NCI-H1930 (cell line): ENCODE results near the gene SEC31B.

ENCODE experiments used
- DNase-seq, 2 experiments: peaks; one replicate each; lab custom pipeline; 2025; lab: John Stamatoyannopoulos, UW

Gene SEC31B

GRCh38 chr10:100519311-100520051 lies at the start of gene SEC31B:
TSS of gene SEC31B (minus strand) at chr10:100519861. CDS start at chr10:100516952, 2,909 bp downstream.
- DNase-seq: peak in 1 of 2 experiments; percentile 41

GRCh38 chr10:100568912-100569311 lies 49.3 kb upstream of the SEC31B start:
- DNase-seq: no peak

GRCh38 chr10:100567826-100568225 lies 48.2 kb upstream of the SEC31B start:
- DNase-seq: no peak

DNA sequence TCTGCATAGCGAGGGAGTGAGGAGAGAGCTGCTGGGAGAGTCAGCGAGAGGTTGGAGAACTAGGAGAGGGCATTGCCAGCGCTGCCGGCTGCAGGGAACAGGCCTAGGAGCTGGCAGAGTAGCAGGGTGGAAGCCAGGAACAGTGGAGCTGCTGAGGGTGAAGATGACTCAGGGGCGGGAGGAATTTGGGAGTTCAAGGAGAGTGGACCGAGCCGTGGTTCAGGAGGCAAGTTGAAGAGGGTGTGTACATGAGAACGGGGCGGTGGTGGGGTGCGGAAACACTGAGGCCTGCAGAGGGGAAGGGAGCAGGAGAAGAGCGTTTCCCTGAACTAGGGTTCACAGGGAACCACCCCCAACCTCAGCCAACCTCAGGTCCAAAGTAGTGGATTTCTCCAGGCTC lies 47.6 kb upstream of the SEC31B start:
- DNase-seq: no peak

DNA sequence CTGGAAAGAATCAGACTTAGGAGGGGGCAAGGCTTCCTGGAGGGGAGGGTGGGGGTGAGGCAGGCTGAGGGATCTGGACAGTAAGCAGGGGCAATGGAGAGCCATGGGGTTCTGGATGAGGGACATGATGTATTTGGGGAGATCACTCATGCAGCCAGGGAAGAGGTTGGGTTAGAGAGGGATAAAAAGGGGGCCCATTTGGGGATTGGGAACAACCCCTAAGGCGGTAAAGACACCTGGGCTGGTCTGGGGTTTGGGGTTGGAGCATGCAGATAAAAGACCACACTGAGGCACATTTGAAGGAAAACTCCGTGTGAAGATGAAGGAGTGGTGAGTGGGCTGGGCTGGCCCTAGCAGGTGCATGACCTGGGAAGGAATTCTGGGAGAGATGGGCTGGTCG lies 46.9 kb upstream of the SEC31B start:
- no peak for DNase-seq

GRCh38 chr10:100565206-100565985 lies 45.7 kb upstream of the SEC31B start:
- no peak for DNase-seq

DNA sequence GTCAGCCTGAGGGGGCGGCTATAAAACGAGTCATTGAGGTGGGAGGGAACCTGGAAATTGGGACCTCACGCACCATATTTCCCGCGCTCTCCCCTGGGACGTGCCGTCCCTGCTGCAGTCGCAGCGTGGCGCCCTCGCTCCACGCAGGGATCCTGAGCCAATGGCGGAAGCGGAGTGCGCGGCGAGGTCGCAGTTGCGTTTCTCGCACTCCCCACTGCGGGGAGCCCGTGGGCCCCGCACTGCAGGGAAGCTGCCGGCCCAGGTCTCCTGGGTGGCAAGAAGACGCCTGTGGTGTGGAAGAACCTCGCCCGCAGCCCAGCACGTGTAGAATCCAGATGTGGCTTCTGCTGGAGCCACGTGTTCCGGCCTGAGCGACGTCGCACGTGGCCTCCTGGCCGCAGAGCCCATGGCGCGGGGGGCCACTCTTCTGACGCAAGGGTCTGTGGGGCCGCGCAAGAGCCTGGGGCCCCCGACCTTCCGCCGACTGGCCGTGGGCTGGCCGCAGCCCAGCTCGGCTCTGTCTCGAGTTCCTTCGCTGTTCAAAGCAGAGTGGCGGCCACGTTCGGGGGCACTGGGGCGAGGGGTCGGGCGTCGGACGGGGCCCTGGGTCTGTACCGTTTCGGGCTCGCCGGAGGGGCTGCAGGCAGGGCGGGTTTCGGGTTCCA lies 42.5 kb upstream of the SEC31B start:
- peak; percentile 58 to 66 for DNase-seq

DNA sequence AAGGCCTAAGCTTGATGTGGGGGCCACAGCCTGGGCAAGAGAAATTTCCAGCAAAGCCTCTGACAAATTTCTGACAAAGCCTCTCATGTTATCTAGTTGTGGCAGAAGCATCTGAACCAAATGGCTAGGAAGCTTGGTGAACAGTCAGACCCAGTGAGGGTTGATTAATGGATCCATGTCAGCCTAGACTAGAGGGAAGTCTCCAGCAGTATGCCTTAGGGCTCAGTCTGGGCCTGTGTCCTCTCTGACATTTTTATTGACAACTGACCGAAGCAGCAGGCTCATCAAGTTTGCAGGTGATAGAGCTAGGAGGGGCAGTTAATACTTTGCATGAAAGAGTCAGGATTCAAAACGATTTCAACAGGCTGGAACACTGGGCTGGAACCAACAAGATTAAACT lies 41.3 kb upstream of the SEC31B start:
- no peak for DNase-seq

GRCh38 chr10:100560248-100560647 lies 40.6 kb upstream of the SEC31B start:
- no peak for DNase-seq

GRCh38 chr10:100554902-100555301 lies 35.2 kb upstream of the SEC31B start:
- DNase-seq: no peak

- no peak for DNase-seq
These were observed 34.3 kb upstream of the SEC31B start for GRCh38 chr10:100553929-100554328.

DNA sequence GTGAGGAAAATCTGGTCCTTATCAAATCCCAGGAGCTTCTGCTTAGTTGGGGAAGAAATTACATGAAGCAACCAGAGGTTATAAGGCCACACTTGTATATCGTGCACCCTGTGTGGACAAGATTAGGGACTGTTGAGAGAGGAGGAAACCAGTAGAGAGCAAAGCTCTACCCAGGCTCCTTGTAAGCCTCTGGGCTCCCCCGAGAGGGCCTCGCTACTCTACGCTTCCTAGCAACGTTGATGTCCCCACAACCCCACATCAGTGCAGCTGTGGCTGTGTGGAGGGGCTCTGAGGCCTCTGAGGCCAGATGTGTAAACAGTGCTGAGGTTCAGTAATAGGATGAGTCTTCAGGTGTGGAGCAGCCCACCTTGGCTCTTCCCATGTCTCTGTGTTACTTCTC lies 32.1 kb upstream of the SEC31B start:
- DNase-seq: no peak

DNA sequence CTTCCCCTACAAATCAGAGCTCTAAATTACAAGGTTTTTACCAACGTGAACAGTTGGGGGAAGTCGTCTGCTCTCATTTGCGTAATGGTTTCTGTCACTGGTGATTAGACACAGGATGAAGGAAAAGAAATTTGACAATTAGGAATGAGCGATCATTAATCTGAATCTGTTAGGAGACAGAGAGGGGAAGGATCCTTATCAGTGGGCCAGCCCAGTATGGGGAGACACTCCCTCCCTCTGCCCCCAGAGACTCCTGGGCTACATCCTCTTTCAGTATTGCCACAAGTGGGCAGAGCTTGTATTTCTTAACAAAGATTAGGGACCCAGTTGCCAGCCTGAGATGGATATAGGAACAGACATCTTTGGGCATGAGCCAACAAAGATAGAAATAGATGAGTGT lies 31.5 kb upstream of the SEC31B start:
- DNase-seq: no peak

GRCh38 chr10:100544950-100545349 lies 25.3 kb upstream of the SEC31B start:
- DNase-seq: no peak

GRCh38 chr10:100537475-100537874 lies 17.8 kb upstream of the SEC31B start:
- no peak for DNase-seq

DNA sequence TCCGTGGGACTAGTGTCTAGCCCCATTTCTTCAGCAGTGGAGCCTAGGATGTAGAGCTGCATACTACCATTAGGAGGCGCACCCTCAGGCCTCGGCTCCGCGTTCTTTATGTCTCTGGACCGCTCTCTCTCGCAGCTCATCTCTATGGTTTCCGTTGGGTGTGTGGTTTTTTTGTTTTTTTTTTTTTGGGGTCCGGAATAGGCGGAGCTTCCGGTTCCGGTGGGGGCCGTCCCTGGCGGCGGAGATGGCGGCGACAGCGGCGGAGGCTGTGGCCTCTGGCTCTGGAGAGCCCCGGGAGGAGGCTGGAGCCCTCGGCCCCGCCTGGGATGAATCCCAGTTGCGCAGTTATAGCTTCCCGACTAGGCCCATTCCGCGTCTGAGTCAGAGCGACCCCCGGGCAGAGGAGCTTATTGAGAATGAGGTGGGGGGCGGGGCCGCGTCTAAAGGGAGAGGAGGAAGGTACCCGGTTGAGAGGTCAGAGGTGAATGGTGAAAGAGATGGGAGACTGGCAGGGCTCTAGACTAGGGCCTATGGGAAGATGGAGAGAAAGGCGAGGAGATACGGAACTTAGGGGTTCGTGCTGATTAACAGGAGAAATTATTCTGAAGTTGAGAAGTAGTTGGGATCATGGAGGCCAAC lies 16.2 kb upstream of the SEC31B start, which contains the start of gene HIF1AN:
Gene HIF1AN (plus strand): TSS at position 229 of the 639 bp plus-strand sequence. CDS start 16 bp downstream, at position 245.
- DNase-seq: peak; percentile 83 to 86

- DNase-seq: no peak
These were observed 15.7 kb upstream of the SEC31B start for GRCh38 chr10:100535338-100535714.

DNA sequence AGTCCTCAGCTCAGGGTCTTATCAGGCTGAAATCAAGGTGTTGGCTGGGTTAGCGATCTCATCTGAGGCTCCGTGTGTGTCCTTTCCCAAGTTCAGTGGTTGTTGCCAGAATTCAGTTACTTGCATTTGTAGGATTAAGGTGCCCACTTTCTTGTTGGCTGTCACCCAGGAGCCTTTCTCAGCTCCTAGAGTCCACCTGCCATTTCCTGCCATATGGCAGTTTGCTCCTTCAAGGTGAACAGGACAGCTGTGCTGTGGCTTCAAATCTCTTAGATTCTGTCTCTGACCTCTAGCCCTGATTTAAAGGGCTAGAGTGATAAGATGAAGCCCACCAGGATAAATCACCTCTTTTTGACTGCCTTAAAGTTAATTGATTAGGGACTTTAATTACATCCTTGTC lies 15.1 kb upstream of the SEC31B start:
- no peak for DNase-seq

- DNase-seq: no peak
These were observed 12.1 kb upstream of the SEC31B start for GRCh38 chr10:100531761-100532160.

GRCh38 chr10:100529475-100530298 lies 10.0 kb upstream of the SEC31B start, which contains the start of gene NDUFB8:
TSS of gene NDUFB8 (minus strand) at chr10:100529871. CDS start at chr10:100529851, 20 bp downstream.
- DNase-seq: peak; percentile 61 to 68

DNA sequence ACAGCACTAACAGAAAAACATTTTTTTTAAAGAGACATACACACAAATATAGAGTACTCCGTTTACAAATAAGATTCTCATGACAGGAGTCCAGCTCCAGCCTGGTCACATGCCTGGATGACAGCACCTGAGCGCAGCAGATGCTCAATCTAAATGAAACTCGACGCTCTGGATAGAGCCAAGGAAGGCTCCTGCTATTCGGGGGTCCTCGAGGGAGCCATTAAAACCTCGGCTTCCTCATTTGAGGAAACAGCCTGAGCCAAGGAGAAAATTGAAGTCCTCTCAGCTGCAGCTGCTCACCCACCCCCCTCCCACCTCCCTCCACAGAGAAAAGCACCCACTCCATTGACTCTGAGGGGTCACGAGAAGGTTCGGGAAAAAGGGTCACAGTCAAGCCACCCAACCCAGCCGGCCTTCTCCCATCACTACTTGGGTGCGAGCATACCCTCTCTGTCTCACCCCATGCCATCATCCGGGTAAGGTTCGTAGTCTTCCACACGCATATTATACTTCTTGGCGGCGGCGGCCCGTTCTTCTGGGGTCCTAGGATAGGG lies 9.3 kb upstream of the SEC31B start:
- no peak for DNase-seq
